Anterior cingulate cortex (tissue), 58 donors: ENCODE data around the gene TMEM132E.
A peak's percentile ranks its signal among the peaks of the same experiment; 100 is the strongest.

ENCODE experiments used
- DNase-seq, 58 donors: peaks; one replicate each; lab custom pipeline; 2025; lab: John Stamatoyannopoulos, UW

TMEM132E gene

GRCh38 chr17:34654276-34654880, 75.0 kb downstream of the TMEM132E start:
- DNase-seq = no peak

- no peak for DNase-seq
These were observed 75.5 kb downstream of the TMEM132E start for GRCh38 chr17:34654881-34655276.

- no peak for DNase-seq
These were observed 77.4 kb downstream of the TMEM132E start for GRCh38 chr17:34656801-34657200.

GRCh38 chr17:34658811-34659560, 79.6 kb downstream of the TMEM132E start:
- no peak for DNase-seq

- no peak for DNase-seq
These were observed 84.3 kb downstream of the TMEM132E start for GRCh38 chr17:34663714-34664113.

- DNase-seq = no peak
These were observed 85.9 kb downstream of the TMEM132E start for GRCh38 chr17:34665150-34665806.

GRCh38 chr17:34665819-34666763, 86.7 kb downstream of the TMEM132E start:
- no peak for DNase-seq

- peak in 24 of 58 donors; percentile 0 to 73 (median 18) for DNase-seq
These were observed 88.3 kb downstream of the TMEM132E start for GRCh38 chr17:34667656-34668055.

- DNase-seq = no peak
These were observed 88.8 kb downstream of the TMEM132E start for GRCh38 chr17:34668206-34668605.

- DNase-seq = no peak
These were observed 90.1 kb downstream of the TMEM132E start for GRCh38 chr17:34669511-34669910.

- DNase-seq = no peak
These were observed 91.2 kb downstream of the TMEM132E start for GRCh38 chr17:34670618-34671017.

GRCh38 chr17:34671191-34671590, 91.8 kb downstream of the TMEM132E start:
- DNase-seq = no peak

- no peak for DNase-seq
These were observed 92.9 kb downstream of the TMEM132E start for GRCh38 chr17:34672176-34672785.

- DNase-seq = no peak
These were observed 94.1 kb downstream of the TMEM132E start for GRCh38 chr17:34673516-34673915.

GRCh38 chr17:34673995-34674890, 94.9 kb downstream of the TMEM132E start:
- DNase-seq = no peak

- no peak for DNase-seq
These were observed 95.8 kb downstream of the TMEM132E start for GRCh38 chr17:34675143-34675542.

- no peak for DNase-seq
These were observed 96.2 kb downstream of the TMEM132E start for GRCh38 chr17:34675605-34676004.

- DNase-seq = no peak
These were observed 100.8 kb downstream of the TMEM132E start for GRCh38 chr17:34680151-34680550.

- no peak for DNase-seq
These were observed 102.9 kb downstream of the TMEM132E start for GRCh38 chr17:34682305-34682704.
